NCI-H2227 (cell line): Measurements from ENCODE around the gene ERC1.

ENCODE experiments used
- DNase-seq: peaks from one replicate; lab custom pipeline; 2025; ENCODE audit not compliant: unreplicated experiment; lab: John Stamatoyannopoulos, UW

The ERC1 gene

DNA sequence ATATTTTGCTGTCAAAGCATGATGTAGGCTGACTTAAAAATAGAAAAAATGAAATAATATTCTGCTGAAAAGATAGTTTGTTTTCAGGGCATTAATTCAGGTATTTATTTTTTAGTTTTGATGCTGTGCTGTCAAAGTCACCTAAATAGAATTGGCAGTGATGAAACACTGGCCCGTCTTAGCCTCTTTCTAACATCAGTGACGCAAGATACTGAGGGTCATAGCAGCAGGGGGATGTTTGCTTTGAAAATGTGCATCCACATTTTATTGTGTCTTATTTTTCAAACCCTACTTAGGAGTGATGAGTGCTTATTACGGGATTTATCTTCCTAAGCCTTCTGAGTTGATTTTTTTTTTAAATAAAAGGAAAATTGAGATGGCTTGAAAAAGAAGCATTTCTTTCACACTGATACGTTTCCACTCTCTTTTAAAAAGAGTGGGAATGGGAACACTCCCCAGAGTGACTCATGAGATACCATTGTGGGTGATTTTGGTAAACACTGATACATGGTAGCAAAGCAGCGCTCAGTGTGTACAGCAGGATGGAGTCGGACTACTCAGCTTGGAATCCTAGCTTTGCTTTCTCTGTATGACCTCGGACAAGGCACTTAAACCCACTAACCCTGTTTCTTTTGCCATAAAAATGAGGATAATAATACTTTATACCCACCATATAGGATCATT is 290.8 kb downstream of the ERC1 start:
- DNase-seq, result no peak

- DNase-seq, result no peak
Observed at GRCh38 chr12:1282670-1283315, 291.8 kb downstream of the ERC1 start.

DNA sequence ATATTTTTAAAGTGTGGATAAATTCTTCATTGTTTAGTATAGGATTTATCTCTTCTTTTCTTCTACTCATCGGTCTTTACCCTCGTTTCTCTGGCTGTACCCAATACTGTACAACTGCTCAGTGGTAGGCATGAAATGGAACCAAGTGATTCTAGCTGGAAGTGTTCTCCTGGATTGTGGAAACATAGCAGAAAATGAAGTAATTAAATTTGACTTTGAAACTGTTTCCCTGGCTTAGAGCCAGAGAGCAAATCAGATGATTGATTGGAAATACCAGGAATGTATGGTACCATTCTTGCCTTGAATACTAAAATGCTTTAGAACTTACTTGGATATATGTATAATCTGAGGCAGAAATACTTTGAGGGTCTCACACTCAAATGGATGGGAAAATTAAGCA is 292.3 kb downstream of the ERC1 start:
- no peak for DNase-seq

- no peak for DNase-seq
Observed at GRCh38 chr12:1284611-1285010, 293.6 kb downstream of the ERC1 start.

- no peak for DNase-seq
Observed at GRCh38 chr12:1287446-1287975, 296.5 kb downstream of the ERC1 start.

DNA sequence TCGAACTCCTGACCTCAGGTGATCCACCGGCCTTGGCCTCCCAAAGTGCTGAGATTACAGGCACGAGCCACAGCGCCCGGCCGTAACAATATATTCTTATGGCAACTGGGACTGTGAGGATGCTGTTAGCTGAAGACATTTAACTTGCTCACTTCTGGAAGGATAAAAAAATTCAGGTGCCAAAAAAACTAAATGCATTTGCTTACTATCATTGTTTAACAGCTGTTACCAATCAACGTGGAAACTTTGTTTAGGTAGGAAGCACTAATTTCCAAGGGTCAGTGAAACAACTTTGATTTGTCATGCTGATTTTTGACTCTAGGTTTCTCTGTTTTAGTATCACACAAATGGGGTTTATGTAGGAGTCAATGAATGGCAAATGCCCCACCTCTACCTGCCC is 297.3 kb downstream of the ERC1 start:
- DNase-seq, result no peak

GRCh38 chr12:1289371-1290155 is 298.5 kb downstream of the ERC1 start:
- DNase-seq, result no peak

DNA sequence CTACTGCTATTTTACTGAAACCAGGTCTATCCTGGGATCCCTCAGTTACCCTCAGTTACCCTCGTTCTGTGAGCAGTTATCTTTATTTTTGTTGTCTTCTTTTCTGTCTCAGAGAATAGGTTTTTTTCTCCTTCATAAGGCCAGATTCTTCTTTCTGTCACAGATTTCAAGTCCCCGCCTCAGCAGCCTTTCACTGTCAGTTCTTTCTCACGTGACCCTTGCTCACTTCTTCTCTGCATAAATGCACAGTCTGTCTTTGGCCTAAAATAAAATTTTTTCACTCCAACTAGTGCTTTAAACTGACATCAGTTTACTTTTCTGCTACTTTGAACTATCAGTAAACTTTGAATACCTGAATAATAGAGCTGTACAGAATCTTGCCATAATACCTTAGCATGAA is 299.7 kb downstream of the ERC1 start:
- no peak for DNase-seq

DNA sequence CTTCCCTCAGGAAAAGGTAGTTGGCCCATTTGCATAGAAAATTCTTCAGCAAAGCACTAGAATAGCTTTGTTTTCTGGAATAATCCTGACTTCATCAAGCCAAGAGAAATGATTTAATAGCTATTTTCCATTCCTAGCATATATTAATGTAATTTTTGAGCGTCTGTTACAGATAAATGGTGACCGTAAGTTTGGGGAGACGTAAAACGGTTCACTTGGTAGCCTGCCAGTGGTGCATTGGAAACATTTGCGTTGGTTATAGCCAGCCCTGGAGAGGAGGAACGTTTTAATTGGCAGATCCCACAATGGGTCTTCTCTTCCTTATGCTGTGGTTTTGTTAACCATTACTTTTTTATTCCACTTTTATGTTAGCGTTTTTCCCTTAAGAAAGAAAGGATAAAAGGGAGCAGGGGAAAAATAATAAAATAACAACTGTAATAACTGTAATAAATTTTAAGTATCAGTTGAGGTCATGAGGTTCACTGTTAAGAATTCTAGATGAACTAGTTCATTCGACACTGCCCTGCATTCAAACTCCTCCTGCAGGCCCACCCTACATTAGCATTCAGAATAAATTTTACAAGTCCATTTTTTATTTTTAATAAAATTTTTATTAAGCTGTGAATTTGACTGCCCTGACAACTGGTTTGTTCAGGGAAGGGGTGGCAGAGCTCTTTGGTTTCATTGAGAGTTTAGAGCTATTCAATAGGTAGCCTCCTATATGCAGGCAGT is 300.7 kb downstream of the ERC1 start:
- no peak for DNase-seq

GRCh38 chr12:1293901-1294300 is 302.9 kb downstream of the ERC1 start:
- no peak for DNase-seq

DNA sequence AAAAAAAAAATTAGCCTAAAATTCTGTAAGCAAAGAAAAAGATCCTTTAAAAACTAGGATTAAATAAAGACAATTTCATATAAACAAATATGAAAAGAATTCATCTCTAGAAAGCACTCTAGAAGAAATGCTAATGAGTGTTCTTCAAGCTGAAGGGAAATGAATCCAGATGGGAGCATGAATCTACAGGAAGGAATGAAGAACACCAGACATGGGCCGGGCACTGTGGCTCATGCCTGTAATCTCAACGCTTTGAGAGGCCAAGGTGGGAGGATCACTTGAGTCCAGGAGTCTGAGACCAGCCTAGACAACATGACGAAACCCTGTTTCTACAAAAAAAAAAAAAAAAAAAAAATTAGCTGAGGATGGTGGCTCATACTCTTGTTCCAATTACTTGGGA is 306.2 kb downstream of the ERC1 start:
- DNase-seq, result no peak

- DNase-seq, result no peak
Observed at GRCh38 chr12:1297639-1298175, 306.7 kb downstream of the ERC1 start.

GRCh38 chr12:1300460-1300859 is 309.4 kb downstream of the ERC1 start:
- no peak for DNase-seq

DNA sequence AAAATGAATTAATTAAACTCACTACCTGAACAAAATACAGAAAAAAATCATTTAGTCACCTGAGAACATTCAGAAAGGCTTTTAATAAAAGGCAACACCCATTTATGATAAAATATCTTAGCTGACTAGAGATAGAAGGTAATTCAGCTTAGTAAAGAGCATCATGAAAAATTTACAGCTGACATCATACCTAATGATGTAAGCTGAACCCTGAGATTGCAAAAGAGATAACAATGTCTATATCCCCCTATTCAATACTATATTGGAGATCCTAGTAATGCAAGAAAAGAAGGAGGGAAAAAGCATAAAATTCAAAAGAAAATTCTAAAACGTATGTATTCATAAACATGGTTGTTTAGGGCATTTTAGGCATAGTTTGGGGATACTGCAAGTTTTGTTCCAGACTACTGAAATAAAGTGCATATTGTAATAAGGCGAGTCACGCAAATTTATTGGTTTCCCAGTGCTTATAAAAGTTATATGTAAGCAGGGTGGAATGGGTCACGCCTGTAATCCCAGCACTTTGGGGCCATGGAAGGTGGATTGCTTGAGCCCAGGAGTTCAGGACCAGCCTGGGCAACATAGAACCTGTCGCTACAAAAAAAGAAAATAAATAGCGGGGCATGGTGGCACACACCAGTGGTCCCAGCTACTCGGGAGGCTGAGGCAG is 311.3 kb downstream of the ERC1 start:
- no peak for DNase-seq

DNA sequence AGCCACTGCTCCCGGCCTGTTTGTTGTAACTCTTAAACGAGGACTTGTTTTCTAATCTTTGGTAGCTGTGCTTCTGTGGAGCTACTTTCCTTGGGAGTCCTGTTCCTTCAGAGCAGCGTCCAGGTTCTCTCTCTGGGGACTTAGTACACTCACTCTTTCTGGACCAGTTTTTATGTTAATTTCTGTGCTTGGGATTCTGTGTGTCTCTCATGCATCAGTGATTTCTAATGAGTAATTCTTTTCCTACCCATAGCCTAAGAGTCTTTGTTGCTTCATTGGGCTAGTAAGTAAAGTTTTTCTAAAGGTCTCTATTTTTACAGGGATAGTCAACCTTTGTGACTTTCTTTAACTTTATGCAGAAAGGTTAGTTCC is 314.0 kb downstream of the ERC1 start:
- no peak for DNase-seq

- no peak for DNase-seq
Observed at GRCh38 chr12:1305791-1306500, 314.9 kb downstream of the ERC1 start.

DNA sequence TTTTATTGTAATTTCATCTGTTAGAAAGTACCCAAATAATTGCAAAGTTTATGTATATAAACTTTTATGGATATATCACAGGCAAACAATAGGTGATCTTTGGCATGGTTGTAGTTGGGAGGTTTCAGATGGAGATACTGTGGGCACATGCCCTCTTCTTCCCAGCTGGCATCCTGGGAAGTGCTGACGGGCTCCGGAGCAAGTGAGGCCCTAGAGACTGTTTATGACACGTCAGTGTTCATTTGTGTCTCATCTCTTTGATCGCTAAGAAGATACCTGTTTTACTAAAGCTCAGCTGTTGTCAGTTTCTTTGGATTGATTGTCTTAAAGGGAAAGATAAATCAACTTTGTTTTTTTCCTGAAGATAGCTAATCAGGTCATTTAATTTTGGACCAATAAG is 315.8 kb downstream of the ERC1 start:
- no peak for DNase-seq

DNA sequence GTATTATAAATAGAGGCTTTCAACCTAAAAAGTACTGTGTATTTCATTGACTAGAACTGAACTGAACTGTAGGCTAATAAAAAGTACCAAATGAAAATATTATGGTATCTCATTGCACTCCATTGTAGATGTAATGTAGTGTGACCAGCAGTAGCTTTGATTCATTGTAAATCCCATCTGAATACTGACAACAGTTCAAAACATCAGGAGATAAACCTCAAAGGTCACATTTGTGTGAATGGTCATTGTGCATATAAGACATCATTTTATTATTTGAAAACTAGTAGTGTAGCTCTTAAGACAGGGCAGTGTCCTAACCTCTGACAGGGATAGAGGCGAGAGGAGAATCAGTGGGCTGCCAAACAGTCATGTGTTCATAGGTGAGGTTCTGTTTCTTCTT is 316.8 kb downstream of the ERC1 start:
- DNase-seq, result no peak

GRCh38 chr12:1309613-1310012 is 318.6 kb downstream of the ERC1 start:
- DNase-seq, result no peak

- no peak for DNase-seq
Observed at GRCh38 chr12:1310653-1311052, 319.6 kb downstream of the ERC1 start.
